Measurements from ENCODE around the gene QARS1. TPM values are rescaled to one million over a fixed set of nuclear protein-coding genes. Genes with fewer than 3 reads are reported as not detected.

QARS1 gene
- total RNA-seq, 1 experiment from 2014 or later: 186 TPM

DNA sequence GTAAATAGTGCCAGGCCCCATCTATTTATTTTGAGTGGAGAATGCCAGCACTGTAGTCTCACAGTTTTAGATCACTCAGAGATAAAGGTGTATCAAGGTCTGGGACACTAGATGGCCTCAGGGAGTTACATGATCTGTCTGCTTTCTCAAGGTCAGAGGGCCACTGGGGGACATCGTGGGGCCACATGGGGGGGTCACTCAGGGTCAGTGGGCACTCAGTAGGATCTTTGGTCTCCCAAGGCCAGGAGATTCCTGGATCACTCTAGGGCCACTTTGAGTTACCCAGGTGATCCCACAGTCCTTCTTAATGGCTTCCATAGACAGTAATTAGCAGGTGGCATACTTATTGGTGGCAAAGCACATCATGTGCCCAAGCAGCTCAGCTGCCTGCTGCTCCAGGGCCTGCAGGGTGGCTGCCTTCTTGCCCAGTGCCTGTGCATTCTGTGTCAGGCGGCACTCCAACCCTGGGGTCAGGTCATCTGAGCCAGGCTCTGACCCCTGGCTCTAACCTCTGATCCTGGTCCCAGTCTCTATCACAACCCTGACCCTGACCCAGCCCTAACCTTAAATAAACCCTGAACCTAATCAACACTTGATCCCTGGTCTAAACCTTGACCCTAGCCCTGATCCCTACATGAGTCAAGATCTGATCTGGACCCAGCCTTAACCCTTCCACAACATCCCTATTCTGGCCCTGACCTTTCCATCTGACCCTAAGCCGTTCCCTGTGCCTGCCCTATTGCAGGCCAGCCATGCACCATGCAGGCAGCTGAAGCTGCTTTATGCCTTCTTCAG lies 30.1 kb upstream of the QARS1 start:
- no peaks in the 10 kb centered on the region for H3K9me3 ChIP-seq (ENCODE audit: low read depth, low read length, poor library complexity, severe bottlenecking)
- DNase-seq (ENCODE audit: low spot score): no peak
- TF ChIP-seq, protein P1, sequence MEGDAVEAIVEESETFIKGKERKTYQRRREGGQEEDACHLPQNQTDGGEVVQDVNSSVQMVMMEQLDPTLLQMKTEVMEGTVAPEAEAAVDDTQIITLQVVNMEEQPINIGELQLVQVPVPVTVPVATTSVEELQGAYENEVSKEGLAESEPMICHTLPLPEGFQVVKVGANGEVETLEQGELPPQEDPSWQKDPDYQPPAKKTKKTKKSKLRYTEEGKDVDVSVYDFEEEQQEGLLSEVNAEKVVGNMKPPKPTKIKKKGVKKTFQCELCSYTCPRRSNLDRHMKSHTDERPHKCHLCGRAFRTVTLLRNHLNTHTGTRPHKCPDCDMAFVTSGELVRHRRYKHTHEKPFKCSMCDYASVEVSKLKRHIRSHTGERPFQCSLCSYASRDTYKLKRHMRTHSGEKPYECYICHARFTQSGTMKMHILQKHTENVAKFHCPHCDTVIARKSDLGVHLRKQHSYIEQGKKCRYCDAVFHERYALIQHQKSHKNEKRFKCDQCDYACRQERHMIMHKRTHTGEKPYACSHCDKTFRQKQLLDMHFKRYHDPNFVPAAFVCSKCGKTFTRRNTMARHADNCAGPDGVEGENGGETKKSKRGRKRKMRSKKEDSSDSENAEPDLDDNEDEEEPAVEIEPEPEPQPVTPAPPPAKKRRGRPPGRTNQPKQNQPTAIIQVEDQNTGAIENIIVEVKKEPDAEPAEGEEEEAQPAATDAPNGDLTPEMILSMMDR (conservative IDR thresholded peaks at IDR 0.05; ENCODE audit: low read depth, low read length): no peak
- no peak for TF ChIP-seq EZH2 (IDR thresholded peaks at IDR 0.05; ENCODE audit: borderline replicate concordance, low read depth, low read length, poor library complexity, severe bottlenecking)
- no peaks in the 10 kb centered on the region for H3K4me1 ChIP-seq (ENCODE audit: insufficient read depth, low read length, poor library complexity, severe bottlenecking)
- no peaks in the 10 kb centered on the region for H3K36me3 ChIP-seq (ENCODE audit: insufficient read depth, low read length, poor library complexity, severe bottlenecking)
- CTCF ChIA-PET: no interaction called here
- POLR2A ChIA-PET (ENCODE audit: low non-redundant PET): no interaction called here
- no TSS peak for BruUV-seq (replicated peaks)
- H3K27ac ChIP-seq (ENCODE audit: low read depth, low read length, poor library complexity, severe bottlenecking): no peak overlapping the region
- H3K4me3 ChIP-seq (ENCODE audit: low read depth, low read length, poor library complexity, severe bottlenecking): no peak overlapping the region
- H3K27me3 ChIP-seq (replicated peaks; ENCODE audit: insufficient read depth, low read depth, low read length, poor library complexity): no peaks in the 10 kb centered on the region
- intact Hi-C loops (cut with micrococcal nuclease; ENCODE audit: unreplicated experiment): no loop called here

DNA sequence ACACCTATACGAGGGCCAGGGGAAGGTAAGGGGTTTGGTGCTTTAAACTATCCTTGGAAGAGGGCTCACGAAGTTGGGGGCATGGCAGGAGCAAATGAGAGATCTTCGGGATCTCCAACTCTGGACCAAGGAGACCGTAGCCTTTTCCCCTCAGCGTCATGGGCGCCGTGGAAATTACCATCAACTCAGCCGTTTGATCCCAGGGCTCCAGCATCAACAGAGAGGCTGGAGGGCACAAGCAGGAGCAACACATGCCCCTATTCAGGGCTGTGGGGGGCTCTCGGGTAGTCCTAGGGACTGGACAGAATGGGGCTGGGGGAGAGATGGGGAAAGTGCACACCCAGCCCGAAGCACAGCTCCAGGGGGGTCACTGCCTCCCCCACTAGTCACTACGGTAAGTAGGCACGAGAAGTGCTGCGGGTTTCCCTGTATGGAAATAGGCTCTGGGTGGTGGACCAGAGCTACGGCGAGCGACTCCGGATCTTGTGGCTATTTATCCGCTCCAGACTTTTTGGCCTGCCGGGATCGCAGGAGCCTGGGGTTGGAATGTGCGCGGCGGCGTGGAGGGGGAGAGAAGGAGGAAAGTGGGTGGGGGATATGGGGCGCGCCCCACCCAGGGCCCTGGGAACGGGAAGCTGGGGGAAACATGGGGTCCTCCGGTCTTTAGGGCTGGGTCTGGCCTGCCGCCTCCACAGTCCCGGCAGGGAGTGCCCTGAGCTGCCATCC lies 28.8 kb upstream of the QARS1 start:
- TF ChIP-seq EZH2 (IDR thresholded peaks at IDR 0.05; ENCODE audit: borderline replicate concordance, low read depth, low read length, poor library complexity, severe bottlenecking): no peak
- TF ChIP-seq, protein P1 (conservative IDR thresholded peaks at IDR 0.05; ENCODE audit: low read depth, low read length): no peak
- Histone ChIP-seq H3K4me3 (ENCODE audit: low read depth, low read length, poor library complexity, severe bottlenecking) (peak overlapping the region; percentile 70), H3K36me3 (ENCODE audit: insufficient read depth, low read length, poor library complexity, severe bottlenecking) (no peaks in the 10 kb centered on the region), H3K9me3 (ENCODE audit: low read depth, low read length, poor library complexity, severe bottlenecking) (no peaks in the 10 kb centered on the region), H3K27me3 (replicated peaks; ENCODE audit: insufficient read depth, low read depth, low read length, poor library complexity) (no peaks in the 10 kb centered on the region), H3K27ac (ENCODE audit: low read depth, low read length, poor library complexity, severe bottlenecking) (peak overlapping the region; percentile 80), H3K4me1 (ENCODE audit: insufficient read depth, low read length, poor library complexity, severe bottlenecking) (no peaks in the 10 kb centered on the region)
- CTCF ChIA-PET: no interaction called here
- intact Hi-C loops (cut with micrococcal nuclease; ENCODE audit: unreplicated experiment): no loop called here
- no TSS peak for BruUV-seq (replicated peaks)
- peak; percentile 82 for DNase-seq (ENCODE audit: low spot score)
- POLR2A ChIA-PET (ENCODE audit: low non-redundant PET): interaction anchor here (0.6 kb wide), 2 partner anchors 12 to 47 kb away, joined by 3 read pairs; partner anchors contain the start of gene USP19

DNA sequence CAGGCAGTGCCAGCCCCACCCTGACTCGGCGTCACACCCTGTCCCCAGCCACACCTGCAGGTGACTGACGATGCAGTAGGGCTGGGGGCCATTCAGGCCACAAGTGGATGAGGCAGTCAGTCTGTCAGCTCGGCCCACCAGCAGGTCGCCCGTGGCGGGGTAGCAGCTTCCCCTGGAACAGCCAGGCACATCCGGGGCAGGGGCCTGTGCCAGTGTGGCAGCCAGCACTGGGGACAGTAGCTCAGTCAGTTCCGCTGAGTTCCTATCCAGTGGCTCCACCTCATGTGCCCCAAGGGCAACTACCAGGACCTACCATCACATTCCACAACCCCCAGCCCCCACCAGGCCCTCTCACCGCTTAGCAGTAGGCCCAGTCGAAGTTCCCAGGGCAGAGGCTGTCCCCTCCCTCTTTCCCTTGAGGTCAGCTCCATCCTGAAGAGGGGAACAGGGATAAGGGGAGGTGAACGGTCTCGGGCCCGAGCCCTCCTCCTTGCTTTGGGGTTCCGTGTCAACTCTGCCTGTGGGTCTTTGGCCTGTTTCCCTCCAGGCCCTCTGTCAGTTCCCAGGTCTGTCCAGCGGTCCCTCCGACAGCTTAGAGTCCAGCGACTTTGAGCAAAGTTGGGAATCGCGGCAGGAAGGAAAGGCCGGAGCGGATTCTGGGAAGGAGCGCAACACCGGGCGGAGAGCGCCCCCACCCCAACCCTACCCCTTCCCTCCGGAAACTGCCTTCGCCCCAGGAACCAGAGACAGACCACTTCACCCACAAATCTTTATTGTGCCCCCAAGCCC lies 28.1 kb upstream of the QARS1 start, which contains the start of gene LAMB2:
Gene LAMB2, minus strand, starts transcription at position 614 of the 789 bp plus-strand sequence. Its CDS starts 183 bp downstream, at position 431.
- intact Hi-C loops (cut with micrococcal nuclease; ENCODE audit: unreplicated experiment): no loop called here
- peak; percentile 42 for DNase-seq (ENCODE audit: low spot score)
- BruUV-seq (replicated peaks): TSS peak; percentile 76

More for the DNA sequence above, 28.1 kb upstream of the QARS1 start, which contains the start of gene LAMB2:
- CTCF ChIA-PET: no interaction called here
- no peaks in the 10 kb centered on the region for H3K36me3 ChIP-seq (ENCODE audit: insufficient read depth, low read length, poor library complexity, severe bottlenecking)
- no peaks in the 10 kb centered on the region for H3K9me3 ChIP-seq (ENCODE audit: low read depth, low read length, poor library complexity, severe bottlenecking)
- TF ChIP-seq EZH2 (IDR thresholded peaks at IDR 0.05; ENCODE audit: borderline replicate concordance, low read depth, low read length, poor library complexity, severe bottlenecking): no peak
- TF ChIP-seq, protein P1 (conservative IDR thresholded peaks at IDR 0.05; ENCODE audit: low read depth, low read length): no peak
- H3K27me3 ChIP-seq (replicated peaks; ENCODE audit: insufficient read depth, low read depth, low read length, poor library complexity): no peaks in the 10 kb centered on the region
- H3K4me3 ChIP-seq (ENCODE audit: low read depth, low read length, poor library complexity, severe bottlenecking): peak within 1 kb of the TSS; percentile 70
- POLR2A ChIA-PET (ENCODE audit: low non-redundant PET): interaction anchor here (0.6 kb wide), 2 partner anchors 12 to 81 kb away, joined by 3 read pairs; partner anchors contain the start of gene USP19
- H3K4me1 ChIP-seq (ENCODE audit: insufficient read depth, low read length, poor library complexity, severe bottlenecking): no peaks in the 10 kb centered on the region
- H3K27ac ChIP-seq (ENCODE audit: low read depth, low read length, poor library complexity, severe bottlenecking): peak within 1 kb of the TSS; percentile 80

Measured in A673 (cell line).